SK-N-SH treated with all-trans-retinoic acid at 6 μM for 48 hours (cell line): ENCODE data around the gene SURF6.

Experiments used
- BACH2 ChIP-seq: fragments of 250-450 bp; sonication (Bioruptor Pico); IDR thresholded peaks from 2 replicates; pipeline ENCODE4 v1.9.0; 2021; ENCODE audit warnings: mild to moderate bottlenecking, borderline replicate concordance
- PPARA ChIP-seq: fragments of 250-450 bp; sonication (Bioruptor Pico); IDR thresholded peaks from 2 replicates; pipeline ENCODE4 v1.5.0; 2020; ENCODE audit warnings: mild to moderate bottlenecking, borderline replicate concordance
- RARB ChIP-seq: fragments of 250-450 bp; sonication (Bioruptor Pico); IDR thresholded peaks from 2 replicates; pipeline ENCODE4 v1.8.0; 2021; ENCODE audit warnings: mild to moderate bottlenecking, moderate library complexity
- ZNF70 ChIP-seq: fragments of 450-650 bp; formaldehyde crosslinking; IDR thresholded peaks from 2 replicates; pipeline ENCODE4 v1.5.0; 2020; ENCODE audit warnings: mild to moderate bottlenecking, moderate library complexity
- TF ChIP-seq, protein P1 (sequence below): fragments of 250-450 bp; sonication (Bioruptor Pico); IDR thresholded peaks from 2 replicates; pipeline ENCODE4 v1.8.0; 2020; ENCODE audit warnings: mild to moderate bottlenecking, moderate library complexity, borderline replicate concordance

DNA sequence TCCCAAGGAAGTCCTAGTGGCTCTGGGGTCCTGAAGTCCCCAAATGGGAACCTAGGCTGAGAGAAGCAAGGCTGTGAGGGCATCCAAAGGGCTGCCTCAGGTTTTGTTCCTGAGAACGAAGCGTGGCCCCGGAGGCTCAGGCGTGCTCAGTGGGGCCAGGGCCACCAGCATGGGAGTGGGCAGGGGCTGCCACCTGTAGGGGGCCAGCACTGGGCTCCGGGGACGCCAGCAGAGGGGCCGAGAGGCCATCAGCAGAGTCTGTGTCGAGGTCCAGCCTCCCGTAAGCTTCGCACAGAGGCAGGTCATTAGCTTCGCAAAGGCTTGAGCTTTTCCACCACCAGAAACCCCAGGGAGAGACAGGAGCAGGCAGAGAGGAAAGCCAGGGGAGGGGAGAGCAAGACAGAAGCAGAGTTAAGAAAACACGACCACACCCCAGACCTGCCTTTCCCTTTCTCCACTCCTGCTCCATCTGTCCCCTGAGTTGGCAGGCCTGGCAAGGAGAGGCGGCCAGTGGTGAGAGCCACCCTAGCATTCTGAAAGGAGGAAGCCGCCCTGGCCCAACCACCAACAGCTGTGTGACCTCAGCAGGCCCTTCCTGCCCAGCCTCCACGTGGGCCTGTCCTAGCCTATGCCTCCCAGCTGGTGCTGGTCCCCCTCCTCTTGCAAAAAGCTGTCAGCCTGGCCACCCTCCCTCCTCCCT lies 5.5 kb upstream of the SURF6 start:
- TF ChIP-seq PPARA (CRISPR knock-in tag) (no peak), ZNF70 (CRISPR knock-in tag) (no peak), BACH2 (CRISPR knock-in tag) (no peak), RARB (CRISPR knock-in tag) (no peak)
- TF ChIP-seq, protein P1, sequence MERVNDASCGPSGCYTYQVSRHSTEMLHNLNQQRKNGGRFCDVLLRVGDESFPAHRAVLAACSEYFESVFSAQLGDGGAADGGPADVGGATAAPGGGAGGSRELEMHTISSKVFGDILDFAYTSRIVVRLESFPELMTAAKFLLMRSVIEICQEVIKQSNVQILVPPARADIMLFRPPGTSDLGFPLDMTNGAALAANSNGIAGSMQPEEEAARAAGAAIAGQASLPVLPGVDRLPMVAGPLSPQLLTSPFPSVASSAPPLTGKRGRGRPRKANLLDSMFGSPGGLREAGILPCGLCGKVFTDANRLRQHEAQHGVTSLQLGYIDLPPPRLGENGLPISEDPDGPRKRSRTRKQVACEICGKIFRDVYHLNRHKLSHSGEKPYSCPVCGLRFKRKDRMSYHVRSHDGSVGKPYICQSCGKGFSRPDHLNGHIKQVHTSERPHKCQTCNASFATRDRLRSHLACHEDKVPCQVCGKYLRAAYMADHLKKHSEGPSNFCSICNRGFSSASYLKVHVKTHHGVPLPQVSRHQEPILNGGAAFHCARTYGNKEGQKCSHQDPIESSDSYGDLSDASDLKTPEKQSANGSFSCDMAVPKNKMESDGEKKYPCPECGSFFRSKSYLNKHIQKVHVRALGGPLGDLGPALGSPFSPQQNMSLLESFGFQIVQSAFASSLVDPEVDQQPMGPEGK (CRISPR knock-in tag) = no peak
